Sigmoid colon (tissue), 3 donors: ENCODE measurements around the gene TPSB2.

ENCODE experiments used
- POLR2A ChIP-seq, 2 donors: fragments of 450-650 bp; IDR thresholded peaks; one replicate each; pipeline ENCODE4 v1.6.1; 2016; ENCODE audit warnings: antibody characterized with exemption in 2 of 2, mild to moderate bottlenecking in 2 of 2, moderate library complexity in 2 of 2
- TF ChIP-seq, protein P1 (sequence below), 4 experiments: fragments of 450-650 bp in 3 of 4; fragments of 200-600 bp in 1 of 4; IDR thresholded peaks; one replicate each; pipeline ENCODE4 v1.5.1; 2016 to 2019; ENCODE audit warnings: antibody characterized with exemption in 4 of 4, mild to moderate bottlenecking in 3 of 4, moderate library complexity in 2 of 4

- TF ChIP-seq, protein P1, sequence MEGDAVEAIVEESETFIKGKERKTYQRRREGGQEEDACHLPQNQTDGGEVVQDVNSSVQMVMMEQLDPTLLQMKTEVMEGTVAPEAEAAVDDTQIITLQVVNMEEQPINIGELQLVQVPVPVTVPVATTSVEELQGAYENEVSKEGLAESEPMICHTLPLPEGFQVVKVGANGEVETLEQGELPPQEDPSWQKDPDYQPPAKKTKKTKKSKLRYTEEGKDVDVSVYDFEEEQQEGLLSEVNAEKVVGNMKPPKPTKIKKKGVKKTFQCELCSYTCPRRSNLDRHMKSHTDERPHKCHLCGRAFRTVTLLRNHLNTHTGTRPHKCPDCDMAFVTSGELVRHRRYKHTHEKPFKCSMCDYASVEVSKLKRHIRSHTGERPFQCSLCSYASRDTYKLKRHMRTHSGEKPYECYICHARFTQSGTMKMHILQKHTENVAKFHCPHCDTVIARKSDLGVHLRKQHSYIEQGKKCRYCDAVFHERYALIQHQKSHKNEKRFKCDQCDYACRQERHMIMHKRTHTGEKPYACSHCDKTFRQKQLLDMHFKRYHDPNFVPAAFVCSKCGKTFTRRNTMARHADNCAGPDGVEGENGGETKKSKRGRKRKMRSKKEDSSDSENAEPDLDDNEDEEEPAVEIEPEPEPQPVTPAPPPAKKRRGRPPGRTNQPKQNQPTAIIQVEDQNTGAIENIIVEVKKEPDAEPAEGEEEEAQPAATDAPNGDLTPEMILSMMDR (IDR thresholded peaks at IDR 0.05): no peak
- TF ChIP-seq POLR2A (IDR thresholded peaks at IDR 0.05): no peak
Measured at GRCh38 chr16:1258225-1258600, 28.2 kb upstream of the TPSB2 start.
